HT-29 (cell line): ENCODE data around the gene FASN. TPM values are rescaled to one million over a fixed set of nuclear protein-coding genes. Genes with fewer than 3 reads are reported as not detected.

ENCODE experiments used
- DNase-seq: peaks from one replicate; pipeline ENCODE4 v3.0.0-alpha.2; 2015; ENCODE audit warnings: low spot score
- total RNA-seq: library from RNA; depleted of rRNA; stranded (reverse); fragments of >200 nt; shearing (Covaris generic); gene quantifications from 2 replicates; pipeline ENCODE4 v1.2.3, GENCODE V29; 2014; rRNA removed

Gene FASN
- total RNA-seq, 1 experiment from 2014 or later, result 592 TPM

GRCh38 chr17:82028966-82029365, 69.1 kb downstream of the FASN start:
- no peak for DNase-seq

Other genes with a start within 250 kb of the FASN start
- 1,172 and 1,253 TPM in 2 replicates for gene P4HB, start 237.7 kb downstream of the FASN start, total RNA-seq
- gene ARHGDIA, start 226.9 kb downstream of the FASN start, total RNA-seq, result 312 and 331 TPM in 2 replicates
- gene ALYREF, start 206.7 kb downstream of the FASN start, total RNA-seq, result 482 and 502 TPM in 2 replicates
- 222 and 256 TPM in 2 replicates for gene ANAPC11, start 206.5 kb downstream of the FASN start, total RNA-seq
- 2.4 and 3.2 TPM in 2 replicates for gene NPB, start 196.0 kb downstream of the FASN start, total RNA-seq
- gene PCYT2, start 186.8 kb downstream of the FASN start, total RNA-seq, result 163 and 167 TPM in 2 replicates
- gene SIRT7, start 180.1 kb downstream of the FASN start, total RNA-seq, result 101 and 121 TPM in 2 replicates
- 42.8 and 45.5 TPM in 2 replicates for gene MAFG, start 170.5 kb downstream of the FASN start, total RNA-seq
- 255 and 273 TPM in 2 replicates for gene PYCR1, start 160.9 kb downstream of the FASN start, total RNA-seq
- gene MYADML2, start 151.0 kb downstream of the FASN start, total RNA-seq, result not detected in 2 replicates
- 1.3 and 2.0 TPM in 2 replicates for gene NOTUM, start 137.0 kb downstream of the FASN start, total RNA-seq
- 66.6 and 85.0 TPM in 2 replicates for gene ASPSCR1, start 120.6 kb downstream of the FASN start, total RNA-seq
- gene CENPX, start 75.4 kb downstream of the FASN start, total RNA-seq, result 297 and 339 TPM in 2 replicates
- gene LRRC45, start 74.9 kb downstream of the FASN start, total RNA-seq, result 83.2 and 88.4 TPM in 2 replicates
- 68.7 and 71.3 TPM in 2 replicates for gene RAC3, start 66.6 kb downstream of the FASN start, total RNA-seq
- 167 and 221 TPM in 2 replicates for gene DCXR, start 60.5 kb downstream of the FASN start, total RNA-seq
- gene RFNG, start 46.4 kb downstream of the FASN start, total RNA-seq, result 49.5 and 52.6 TPM in 2 replicates
- 281 and 295 TPM in 2 replicates for gene GPS1, start 46.3 kb downstream of the FASN start, total RNA-seq
- 320 and 339 TPM in 2 replicates for gene DUS1L, start 32.4 kb downstream of the FASN start, total RNA-seq
- gene CCDC57, start 114.6 kb upstream of the FASN start, total RNA-seq, result 47.6 and 48.2 TPM in 2 replicates
- 132 and 156 TPM in 2 replicates for gene SLC16A3, start 130.8 kb upstream of the FASN start, total RNA-seq
- 47.8 and 60.4 TPM in 2 replicates for gene CSNK1D, start 175.5 kb upstream of the FASN start, total RNA-seq
- not detected in 2 replicates for gene CD7, start 219.4 kb upstream of the FASN start, total RNA-seq
- gene SECTM1, start 235.5 kb upstream of the FASN start, total RNA-seq, result 2.9 and 3.2 TPM in 2 replicates